NCI-H2227 (cell line): ENCODE results near the gene BZW2.
"Not testable (repeated sequence)": the region's sequence is repeated elsewhere in the genome, so short reads cannot be mapped to it uniquely, and the experiment has no call there.

Source experiments
- DNase-seq: peaks from one replicate; lab custom pipeline; 2025; ENCODE audit not compliant: unreplicated experiment; lab: John Stamatoyannopoulos, UW

The BZW2 gene

DNA sequence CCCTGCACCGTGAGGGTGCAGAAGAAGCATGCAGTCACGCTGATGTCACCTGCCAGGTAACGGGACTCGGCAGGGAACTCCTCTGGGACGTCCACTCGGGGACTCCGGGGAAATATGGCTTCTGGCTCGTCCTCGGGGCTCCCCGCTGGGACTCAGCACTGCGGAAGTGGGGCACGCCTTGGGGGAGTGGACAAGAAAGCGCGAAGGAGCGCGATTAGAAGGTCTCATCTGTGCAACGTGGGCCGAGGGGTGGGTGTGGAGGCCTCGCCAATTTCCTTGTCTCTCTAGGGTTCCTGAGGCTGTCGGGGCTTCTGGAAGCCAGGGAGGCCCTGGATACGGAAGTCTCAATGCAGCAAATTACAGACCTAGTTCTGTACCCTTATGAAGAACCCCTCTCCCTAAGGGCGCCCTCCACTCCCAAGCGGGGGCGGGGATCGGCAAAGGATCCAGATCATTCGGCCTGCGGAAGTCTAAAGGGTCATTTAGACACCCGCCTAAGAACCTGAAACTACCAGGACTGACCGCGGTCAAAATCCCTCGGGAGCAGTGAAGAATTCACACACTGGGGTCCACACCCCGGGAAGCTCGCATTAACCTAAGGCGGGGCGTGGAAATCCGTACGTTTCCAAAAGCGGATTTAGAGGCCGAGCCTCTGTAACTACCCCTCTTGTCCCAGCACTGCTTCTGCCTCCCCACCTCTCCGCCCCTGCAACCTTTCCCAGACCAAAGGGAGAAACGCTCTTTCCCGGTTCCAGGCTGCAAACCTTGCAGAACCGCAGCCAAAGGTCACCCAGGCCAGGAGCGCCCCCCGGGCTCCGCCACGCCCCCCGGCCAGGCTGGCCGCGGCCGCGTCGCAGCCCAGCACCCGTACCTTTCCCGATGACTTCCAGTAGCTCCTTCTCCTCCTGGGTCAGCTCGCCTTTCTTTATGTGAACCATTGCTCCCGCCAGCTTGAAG, 1.1 kb upstream of the BZW2 start:
- DNase-seq = peak; percentile 64

DNA sequence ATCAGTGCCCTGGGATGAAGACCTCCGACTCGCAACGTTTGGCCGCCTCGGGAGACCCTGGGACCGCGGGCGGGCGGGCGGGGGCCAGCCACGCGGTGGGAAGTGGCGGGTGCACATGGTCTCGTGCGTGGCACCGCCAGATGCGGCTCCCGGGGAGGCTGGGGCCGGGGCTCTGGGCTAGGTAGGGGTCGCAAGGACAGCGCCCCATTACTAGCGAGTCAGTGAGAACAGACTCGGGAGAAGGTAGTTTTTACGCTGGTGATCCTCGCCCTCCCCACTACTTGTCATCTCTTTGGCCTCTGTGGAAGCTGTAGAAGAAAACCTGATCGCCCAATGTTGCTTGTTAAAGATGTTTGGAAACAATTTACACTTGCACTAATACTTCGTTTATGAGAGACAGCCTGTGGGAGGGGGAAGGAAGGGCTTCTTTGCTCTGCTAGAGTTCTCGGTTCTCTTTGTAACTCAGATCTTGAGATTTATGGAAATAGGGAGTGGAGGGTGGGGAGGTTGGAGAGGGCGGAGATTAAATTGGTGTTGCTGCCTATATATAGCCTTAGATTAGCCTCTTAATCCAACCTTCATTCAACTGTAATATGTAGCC, 591 bp downstream of the BZW2 start:
- no peak for DNase-seq

DNA sequence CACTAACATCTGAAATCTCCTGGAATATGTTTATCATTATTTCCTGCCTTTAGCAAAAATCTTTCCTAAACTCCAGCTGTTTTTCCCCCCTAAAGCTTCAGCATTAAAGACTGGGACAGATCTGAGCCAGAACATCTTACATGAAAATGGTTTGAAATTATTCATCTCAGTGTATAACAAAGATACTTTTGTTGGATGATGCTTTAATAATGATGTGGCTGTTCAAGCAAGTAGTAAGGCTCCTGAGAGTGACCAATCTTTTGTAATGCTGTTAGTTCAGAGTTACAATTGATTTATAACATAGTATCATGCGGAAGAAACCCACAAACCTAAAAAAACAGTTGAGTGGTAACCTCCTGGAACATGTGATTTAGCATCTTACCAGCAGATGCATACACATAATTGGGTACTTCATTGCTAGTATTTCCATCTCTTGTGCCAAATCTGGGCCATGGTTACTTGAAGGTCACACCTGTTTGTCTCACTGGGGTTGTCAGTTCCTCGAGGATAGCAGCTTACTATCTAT, 1.5 kb downstream of the BZW2 start:
- DNase-seq = peak; percentile 5

DNA sequence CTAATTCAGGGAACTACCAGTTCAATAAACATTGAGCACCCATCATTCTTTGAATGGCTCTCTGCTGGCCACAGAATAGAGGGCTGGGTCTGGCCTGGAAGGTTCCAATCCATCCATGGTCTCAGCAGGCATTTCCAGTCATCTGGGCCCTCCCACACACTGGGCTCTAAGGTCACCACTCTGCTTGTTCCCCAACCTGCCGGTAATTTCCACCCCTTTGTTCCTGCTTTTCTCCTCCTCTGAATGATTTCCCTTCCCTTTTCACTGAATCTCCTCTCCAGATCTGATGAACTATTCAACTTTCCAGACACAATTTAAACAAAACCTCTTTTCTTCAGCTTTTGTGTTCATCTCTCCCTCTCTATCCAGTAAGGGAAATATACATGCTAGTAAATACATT, 2.6 kb downstream of the BZW2 start:
- DNase-seq = peak; percentile 10

GRCh38 chr7:16649196-16649595, 3.2 kb downstream of the BZW2 start:
- no peak for DNase-seq

GRCh38 chr7:16650266-16650665, 4.3 kb downstream of the BZW2 start:
- DNase-seq = no peak

DNA sequence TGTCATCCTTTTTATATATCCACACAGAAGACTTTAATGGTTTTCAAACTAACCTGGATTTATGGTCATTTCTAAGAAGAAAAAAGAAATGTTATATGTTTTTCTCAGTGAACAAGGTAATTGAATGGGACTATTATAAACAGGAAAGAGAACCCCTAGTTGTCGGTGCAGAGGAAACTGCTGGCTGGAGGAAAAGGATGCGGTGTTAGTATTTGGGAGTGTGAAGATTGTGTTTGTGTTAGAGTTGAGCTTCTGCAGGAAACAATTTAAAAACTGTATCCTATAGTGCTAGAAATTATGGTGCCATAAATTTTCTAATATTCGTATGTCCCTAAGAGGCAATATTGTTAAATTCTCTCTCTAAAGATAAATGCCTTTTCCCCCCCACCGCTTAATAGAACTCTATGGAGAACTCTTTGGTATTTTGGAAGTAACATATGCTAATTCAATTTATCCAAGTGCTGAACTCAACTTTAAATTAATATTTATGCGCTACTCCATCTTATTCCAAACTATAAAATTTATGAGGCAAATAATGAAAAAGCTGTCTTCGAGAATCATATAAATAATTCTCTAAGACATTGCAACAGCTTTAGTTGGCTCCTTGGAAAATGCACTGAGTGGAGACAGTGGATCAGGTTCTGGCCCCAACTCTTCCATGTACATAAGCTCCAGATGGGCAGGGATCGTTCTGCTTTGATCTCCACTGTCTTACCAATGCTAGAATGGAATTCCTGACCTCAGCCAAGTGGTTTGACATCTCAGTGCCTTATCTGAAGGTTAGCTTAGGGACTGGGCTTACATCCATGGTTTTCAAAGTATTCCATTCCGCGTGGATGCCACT, 5.6 kb downstream of the BZW2 start:
- DNase-seq = no peak

DNA sequence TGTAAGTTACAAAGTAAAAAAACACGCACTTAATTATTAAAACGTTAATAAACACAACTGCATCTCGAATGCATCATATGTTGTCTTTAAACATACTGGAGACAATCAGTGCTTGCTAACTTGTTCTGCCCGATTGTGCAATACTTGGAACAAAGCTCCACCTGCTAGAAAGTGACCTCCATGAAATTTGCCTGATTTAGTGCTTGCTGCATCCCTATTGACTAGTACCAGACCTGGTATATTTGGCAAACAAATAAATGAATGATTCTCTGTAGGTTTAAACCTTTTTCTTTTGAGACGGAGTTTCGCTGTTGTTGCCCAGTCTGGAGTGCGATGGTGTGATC, 6.2 kb downstream of the BZW2 start:
- no peak for DNase-seq

DNA sequence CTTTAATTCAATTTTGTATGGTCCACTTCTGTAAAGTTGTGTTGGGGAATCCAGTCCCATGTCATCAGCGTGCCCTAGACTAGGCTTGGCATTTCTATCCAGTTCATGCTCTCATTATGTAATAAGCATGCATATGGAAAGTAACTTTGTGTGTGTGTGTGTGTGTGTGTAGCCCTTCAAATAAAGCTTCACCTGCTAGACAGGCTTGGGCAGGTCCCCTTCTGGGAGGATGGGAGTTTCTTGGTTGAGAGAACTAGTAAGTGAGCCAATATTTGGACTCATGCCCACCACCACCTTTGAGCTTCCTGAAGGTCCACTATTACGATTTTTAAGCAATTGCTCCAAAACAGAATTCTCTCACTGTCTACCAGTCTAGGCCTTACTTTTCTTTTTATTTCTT, 6.9 kb downstream of the BZW2 start:
- DNase-seq = no peak

DNA sequence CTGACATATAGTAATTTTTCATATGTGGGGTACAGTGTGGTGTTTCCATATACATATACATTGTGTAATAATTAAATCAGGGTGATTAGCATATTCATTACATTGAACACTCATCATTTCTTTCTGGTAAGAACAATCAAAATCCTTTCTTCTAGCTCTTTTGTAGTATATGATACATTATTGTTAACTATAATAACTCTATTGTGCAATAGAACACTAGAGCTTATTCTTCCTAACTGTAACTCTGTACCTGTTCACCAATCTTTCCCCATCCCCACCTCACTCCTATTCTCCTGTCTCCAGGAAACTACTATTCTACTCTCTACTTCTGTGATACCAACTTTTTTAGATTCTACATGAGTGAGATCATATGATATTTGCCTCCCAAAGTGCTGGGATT, 9.4 kb downstream of the BZW2 start:
- DNase-seq = no peak

- no peak for DNase-seq
These were observed 10.2 kb downstream of the BZW2 start for GRCh38 chr7:16656141-16656540.

DNA sequence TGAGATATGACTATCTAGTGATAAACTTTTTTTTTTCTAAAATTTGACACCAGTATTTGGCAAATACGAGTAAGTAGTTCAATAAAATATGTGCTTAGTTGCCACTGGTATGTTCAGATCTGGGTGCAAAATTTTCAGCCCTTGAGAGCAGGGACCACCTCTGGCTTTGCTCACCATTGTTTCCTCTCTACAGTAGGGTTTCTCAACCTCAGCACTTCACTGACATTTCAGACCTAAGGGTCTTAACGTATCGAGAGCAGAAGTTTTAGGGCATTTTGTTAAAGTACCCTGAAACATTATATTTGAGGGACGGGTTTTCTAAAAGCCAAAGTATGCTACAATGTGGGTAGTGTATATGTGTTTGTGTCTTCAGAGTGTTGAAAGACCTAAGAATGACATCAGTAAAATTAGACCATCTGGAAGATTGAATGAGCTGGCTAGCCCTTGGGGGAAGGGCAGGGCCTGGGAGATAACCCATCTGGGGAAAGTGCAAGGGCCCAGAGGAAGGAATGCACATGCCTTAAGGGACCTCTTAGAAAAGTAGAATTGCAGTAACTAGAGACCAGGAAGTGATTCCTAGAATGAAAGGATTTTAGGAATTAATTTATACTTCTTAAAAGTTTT, 11.8 kb downstream of the BZW2 start:
- DNase-seq = no peak

DNA sequence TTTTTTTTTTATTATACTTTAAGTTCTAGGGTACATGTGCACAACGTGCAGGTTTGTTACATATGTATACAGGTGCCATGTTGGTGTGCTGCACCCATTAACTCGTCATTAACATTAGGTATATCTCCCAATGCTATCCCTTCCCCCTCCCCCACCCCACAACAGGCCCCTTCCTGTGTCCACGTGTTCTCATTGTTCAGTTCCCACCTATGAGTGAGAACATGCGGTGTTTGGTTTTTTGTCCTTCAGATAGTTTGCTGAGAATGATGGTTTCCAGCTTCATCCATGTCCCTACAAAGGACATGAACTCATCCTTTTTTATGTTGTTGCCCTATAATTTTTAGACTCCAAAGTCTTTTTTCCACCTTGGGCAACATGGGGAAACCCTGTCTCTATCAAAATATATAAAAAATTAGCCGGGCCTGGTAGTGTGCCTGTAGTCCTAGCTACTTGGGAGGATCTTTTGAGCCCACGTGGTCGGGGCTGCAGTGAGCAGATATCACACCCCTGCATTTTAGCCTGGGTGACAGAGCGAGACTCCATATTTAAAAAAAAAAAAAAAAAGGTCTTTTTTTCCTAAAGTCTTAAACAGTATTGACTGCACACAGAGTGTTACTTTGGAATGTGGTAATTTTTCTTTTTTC, 14.0 kb downstream of the BZW2 start:
- not testable (repeated sequence) for DNase-seq

DNA sequence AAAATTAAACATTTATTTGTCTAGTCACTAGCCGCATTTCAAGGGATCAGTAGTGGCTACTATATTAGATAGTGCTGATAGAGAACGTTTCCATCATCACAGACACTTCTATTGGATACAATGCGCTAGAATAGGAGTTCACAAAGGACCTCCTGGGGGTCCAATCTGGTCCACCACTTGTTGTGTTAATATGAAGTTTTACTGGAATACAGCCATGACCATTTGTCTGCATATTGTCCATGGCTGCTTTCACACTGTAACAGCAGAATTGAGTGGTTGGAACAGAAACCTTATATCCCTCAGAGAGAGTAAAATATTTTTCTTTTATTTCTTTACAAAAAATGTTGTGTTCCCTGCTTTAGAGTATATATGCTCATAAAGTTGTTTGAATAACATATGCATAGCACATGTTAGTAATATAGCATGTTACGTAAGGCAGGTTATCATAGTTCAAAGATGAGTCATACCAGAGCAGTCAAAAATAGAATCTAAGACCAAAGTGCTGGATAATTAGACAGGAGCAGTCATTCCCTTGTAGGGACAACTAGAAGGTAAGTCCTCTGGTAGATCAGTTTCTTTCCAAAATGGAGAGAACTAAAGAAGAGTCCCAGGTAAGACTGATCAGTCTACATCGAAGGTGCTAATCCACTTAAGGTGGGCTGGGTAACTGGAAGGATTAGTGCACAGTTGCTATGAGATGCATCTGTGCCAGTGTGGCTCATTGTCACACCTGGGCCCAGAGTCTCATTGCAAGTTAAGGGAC, 14.9 kb downstream of the BZW2 start:
- DNase-seq = no peak

- no peak for DNase-seq
These were observed 15.9 kb downstream of the BZW2 start for GRCh38 chr7:16661924-16662323.

DNA sequence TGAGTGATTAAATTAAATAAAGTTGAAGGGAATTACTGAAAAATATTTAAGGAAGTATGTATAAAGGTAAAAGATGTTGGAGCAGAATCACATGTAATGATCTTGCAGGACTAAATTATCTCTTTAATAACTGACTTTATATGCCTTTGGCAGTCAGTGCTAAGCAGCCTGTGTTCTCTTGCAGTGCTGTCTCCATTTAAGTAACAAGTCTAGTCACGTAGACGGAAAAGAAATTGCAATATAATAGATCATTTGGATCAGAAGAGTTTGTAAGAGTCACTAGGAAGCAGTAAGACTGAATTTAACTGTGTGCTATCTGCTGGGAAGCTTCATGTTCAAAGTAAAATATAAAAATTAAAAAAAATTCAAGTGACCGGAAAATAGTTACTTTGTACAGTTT, 21.4 kb downstream of the BZW2 start:
- no peak for DNase-seq

GRCh38 chr7:16668049-16668858, 22.3 kb downstream of the BZW2 start:
- DNase-seq = peak; percentile 11

GRCh38 chr7:16668978-16669377, 23.0 kb downstream of the BZW2 start:
- DNase-seq = no peak

GRCh38 chr7:16669581-16669980, 23.6 kb downstream of the BZW2 start:
- DNase-seq = no peak
